A549 (cell line): ENCODE data around the gene ZNF429. TPM values are rescaled to one million over a fixed set of nuclear protein-coding genes. Genes with fewer than 3 reads are reported as not detected.

Experiments used
- ATAC-seq, 2 experiments: fragments of 200-7000 bp in 1 of 2; fragments of >200 bp in 1 of 2; cut with Nextera tagmentation in 1 of 2; cut with Tn5 transposase in 1 of 2; 3 replicates each; pipeline versions ENCODE4 v1.8.0 to v1.9.1; 2018 to 2020; ENCODE audit warnings: mild to moderate bottlenecking in 1 of 2, moderate library complexity in 1 of 2
- CTCF ChIA-PET: fragments of 300-600 bp; sonication (Branson Sonifier 250); formaldehyde crosslinking; extraction: SDS; loops from one replicate; lab custom pipeline; 2021; ENCODE audit warnings: antibody characterized with exemption, inconsistent platforms; lab: Yijun Ruan, JAX
- POLR2A ChIA-PET: fragments of 350-600 bp; formaldehyde crosslinking; extraction: SDS; loops from one replicate; lab custom pipeline; 2021; ENCODE audit warnings: antibody characterized with exemption, inconsistent platforms; lab: Yijun Ruan, JAX
- DNase-seq, 2 experiments: peaks; one replicate each; pipeline versions ENCODE4 v3.0.0 to v3.0.0-alpha.2; 2011 to 2016; ENCODE audit warnings: low read depth in 1 of 2, low spot score in 1 of 2
- FAIRE-seq: peaks from 2 replicates; lab custom pipeline; 2011; peaks lifted over from hg19 to GRCh38; lab: Jason Lieb, UNC
- H3K27ac ChIP-seq, 2 experiments: fragments of >200 bp; sonication (Bioruptor Twin); formaldehyde crosslinking; 3 replicates each; pipeline ENCODE4 v1.5.1; 2016 to 2017
- H3K4me1 ChIP-seq: fragments of >200 bp; sonication (Bioruptor Twin); formaldehyde crosslinking; 3 replicates; pipeline ENCODE4 v1.6.1; 2016
- H3K4me2 ChIP-seq: fragments of >200 bp; sonication (Bioruptor Twin); formaldehyde crosslinking; 3 replicates; pipeline ENCODE4 v1.6.1; 2016
- H3K4me3 ChIP-seq: fragments of >200 bp; sonication (Bioruptor Twin); formaldehyde crosslinking; 3 replicates; pipeline ENCODE4 v1.5.1; 2016
- H3K9me3 ChIP-seq: fragments of >200 bp; sonication (Bioruptor Twin); formaldehyde crosslinking; 3 replicates; pipeline ENCODE4 v1.6.1; 2016
- ATOH8 ChIP-seq: fragments of 250-450 bp; sonication (Bioruptor Pico); IDR thresholded peaks from 2 replicates; pipeline ENCODE4 v1.5.0; 2020; ENCODE audit warnings: low read depth, mild to moderate bottlenecking, moderate library complexity
- BCL3 ChIP-seq: fragments of >200 bp; sonication (Bioruptor Twin); formaldehyde crosslinking; IDR thresholded peaks from 3 replicates; pipeline ENCODE4 v1.6.1; 2016
- BHLHE40 ChIP-seq: IDR thresholded peaks from 2 replicates; pipeline ENCODE4 v1.6.1; 2012; ENCODE audit warnings: low read depth, low read length, inconsistent platforms
- CBX2 ChIP-seq: fragments of 200-600 bp; sonication (generic); IDR thresholded peaks from 2 replicates; pipeline ENCODE4 v1.6.1; 2016; ENCODE audit warnings: low read depth, mild to moderate bottlenecking, borderline replicate concordance
- CBX8 ChIP-seq: fragments of 200-600 bp; sonication (generic); IDR thresholded peaks from 2 replicates; pipeline ENCODE4 v1.6.1; 2016
- CHD2 ChIP-seq: fragments of 150-350 bp; IDR thresholded peaks from 2 replicates; pipeline ENCODE4 v1.6.1; 2014; ENCODE audit warnings: low read length; ENCODE audit not compliant: partially characterized antibody
- EHF ChIP-seq: fragments of 250-450 bp; sonication (Bioruptor Pico); IDR thresholded peaks from 2 replicates; pipeline ENCODE4 v1.5.0; 2020; ENCODE audit warnings: mild to moderate bottlenecking
- FOSB ChIP-seq: fragments of 250-450 bp; sonication (Bioruptor Pico); IDR thresholded peaks from 2 replicates; pipeline ENCODE4 v1.5.0; 2020; ENCODE audit warnings: mild to moderate bottlenecking, moderate library complexity
- KDM1A ChIP-seq: fragments of 200-600 bp; sonication (generic); IDR thresholded peaks from 2 replicates; pipeline ENCODE4 v1.6.1; 2016; ENCODE audit warnings: low read depth, mild to moderate bottlenecking
- PHF8 ChIP-seq: fragments of 200-600 bp; sonication (generic); IDR thresholded peaks from 2 replicates; pipeline ENCODE4 v1.6.1; 2016; ENCODE audit warnings: low read depth, mild to moderate bottlenecking, antibody characterized with exemption, moderate library complexity, borderline replicate concordance
- POLR2AphosphoS2 ChIP-seq: conservative IDR thresholded peaks from 2 replicates; pipeline ENCODE4 v1.6.1; 2012; ENCODE audit warnings: low read length, improper control_type of control experiment, inconsistent platforms
- RCOR1 ChIP-seq: fragments of 150-350 bp; IDR thresholded peaks from 2 replicates; pipeline ENCODE4 v1.6.1; 2014; ENCODE audit warnings: antibody characterized with exemption, low read length, low read depth
- REST ChIP-seq: fragments of 200-600 bp; sonication (generic); IDR thresholded peaks from 2 replicates; pipeline ENCODE4 v1.6.1; 2016; ENCODE audit warnings: antibody characterized with exemption, mild to moderate bottlenecking, moderate library complexity
- RNF2 ChIP-seq: fragments of 200-600 bp; sonication (generic); IDR thresholded peaks from 2 replicates; pipeline ENCODE4 v1.6.1; 2016; ENCODE audit warnings: low read depth, mild to moderate bottlenecking, antibody characterized with exemption, moderate library complexity, borderline replicate concordance
- SREBF2 ChIP-seq: fragments of 450-650 bp; IDR thresholded peaks from 2 replicates; pipeline ENCODE4 v1.6.1; 2014; ENCODE audit warnings: mild to moderate bottlenecking, moderate library complexity
- USF2 ChIP-seq: fragments of 450-650 bp; IDR thresholded peaks from 2 replicates; pipeline ENCODE4 v1.6.1; 2014; ENCODE audit warnings: antibody characterized with exemption
- ZNF302 ChIP-seq: fragments of 250-450 bp; sonication (Bioruptor Pico); IDR thresholded peaks from 2 replicates; pipeline ENCODE4 v1.9.0; 2021; ENCODE audit warnings: inconsistent platforms, mild to moderate bottlenecking, moderate library complexity
- ZSCAN20 ChIP-seq: fragments of 250-450 bp; sonication (Bioruptor Pico); IDR thresholded peaks from 2 replicates; pipeline ENCODE4 v1.8.0; 2022; ENCODE audit warnings: mild to moderate bottlenecking, moderate library complexity
- WGBS: methylation state at CpG from one replicate; pipeline ENCODE4 v1.1.6; 2017; ENCODE audit errors: missing lambda C conversion rate; 5-methylcytosine and 5-hydroxymethylcytosine counted together
- polyA plus RNA-seq, 4 experiments: library from polyadenylated mRNA; depleted of rRNA in 3 of 4; stranded (reverse); fragments of >200 nt; fragmentation: RNase III in 1 of 4; extraction: RNeasy Plus Mini Kit Qiagen cat#74134 plus additional on column Dnase treatment in 1 of 4; gene quantifications; 2 replicates in 3 of 4; 3 replicates in 1 of 4; pipeline ENCODE4 v1.2.3, GENCODE V29; 2011 to 2017

Gene ZNF429
- polyA plus RNA-seq, 2 of the 4 experiments (the other 2 are of a cell fraction): not detected

GRCh38 chr19:21593934-21594820 lies 88.8 kb downstream of the ZNF429 start:
- H3K27ac ChIP-seq: no peak overlapping the region
- H3K9me3 ChIP-seq: no peaks in the 10 kb centered on the region
- ATAC-seq: no peak
- DNase-seq: no peak
- no peak for TF ChIP-seq BCL3
- TF ChIP-seq ZSCAN20: no peak
- no peak for TF ChIP-seq RNF2
- TF ChIP-seq SREBF2: no peak
- TF ChIP-seq ATOH8 (CRISPR knock-in tag): no peak
- TF ChIP-seq USF2: no peak
- TF ChIP-seq ZNF302: no peak
- TF ChIP-seq CBX2: no peak
- no peak for TF ChIP-seq KDM1A
- no peak for TF ChIP-seq BHLHE40
- TF ChIP-seq POLR2AphosphoS2: no peak
- TF ChIP-seq EHF (CRISPR knock-in tag): no peak
- TF ChIP-seq CHD2: no peak
- TF ChIP-seq RCOR1: no peak
- no peak overlapping the region for H3K4me2 ChIP-seq
- H3K4me3 ChIP-seq: no peak overlapping the region
- WGBS: 4% methylated on average over 3 of the region's 3 CpGs
- CTCF ChIA-PET: no interaction called here
- no peaks in the 10 kb centered on the region for H3K4me1 ChIP-seq
- FAIRE-seq: no peak
- POLR2A ChIA-PET: no interaction called here

- POLR2A ChIA-PET: no interaction called here
- WGBS: 0% methylated on average over 1 of the region's 4 CpGs
- FAIRE-seq (no peak), ATAC-seq (no peak), DNase-seq (no peak)
- CTCF ChIA-PET: no interaction called here
- Histone ChIP-seq H3K27ac (no peak overlapping the region), H3K4me1 (no peaks in the 10 kb centered on the region), H3K4me3 (no peak overlapping the region), H3K4me2 (no peak overlapping the region), H3K9me3 (no peaks in the 10 kb centered on the region)
- TF ChIP-seq USF2 (peak; percentile 15; the same call in 1 of the 2 replicates), CBX8 (no peak), PHF8 (no peak), ATOH8 (CRISPR knock-in tag) (no peak), REST (no peak), FOSB (no peak)
Observed at GRCh38 chr19:21595185-21595584, 89.8 kb downstream of the ZNF429 start.
